PC-3 (cell line): ENCODE data around the gene SP7.

Experiments used
- EZH2 ChIP-seq: fragments of 300-600 bp; sonication (generic); IDR thresholded peaks from one replicate; pipeline ENCODE4 v1.6.1; 2017; ENCODE audit warnings: antibody characterized with exemption, mild to moderate bottlenecking, low read length; ENCODE audit not compliant: unreplicated experiment
- TF ChIP-seq, protein P1 (sequence below): fragments of 300-600 bp; sonication (generic); conservative IDR thresholded peaks from 2 replicates; pipeline ENCODE4 v1.5.1; 2017; ENCODE audit warnings: antibody characterized with exemption, low read depth, mild to moderate bottlenecking, low read length

DNA sequence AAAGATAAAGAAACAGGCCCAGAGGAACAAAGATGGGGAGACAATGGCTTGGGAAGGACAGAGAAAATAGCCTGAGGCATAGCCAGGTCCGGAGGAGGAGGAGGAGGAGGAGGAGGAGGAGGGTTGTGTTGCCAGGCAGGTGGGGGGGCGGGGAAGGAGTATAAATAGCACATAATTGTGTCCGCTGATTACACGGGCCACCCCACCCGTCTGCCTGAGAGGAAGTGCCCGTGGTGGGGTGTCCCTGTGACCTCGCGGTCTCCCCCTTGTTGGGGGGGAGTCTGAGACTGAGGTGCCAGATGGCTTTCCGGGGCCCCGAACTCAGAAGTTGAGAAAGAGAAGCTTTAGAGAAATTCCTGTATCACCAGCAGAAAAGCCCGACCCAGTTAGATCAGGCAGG is 1.9 kb upstream of the SP7 start:
- TF ChIP-seq EZH2 = no peak
- TF ChIP-seq, protein P1, sequence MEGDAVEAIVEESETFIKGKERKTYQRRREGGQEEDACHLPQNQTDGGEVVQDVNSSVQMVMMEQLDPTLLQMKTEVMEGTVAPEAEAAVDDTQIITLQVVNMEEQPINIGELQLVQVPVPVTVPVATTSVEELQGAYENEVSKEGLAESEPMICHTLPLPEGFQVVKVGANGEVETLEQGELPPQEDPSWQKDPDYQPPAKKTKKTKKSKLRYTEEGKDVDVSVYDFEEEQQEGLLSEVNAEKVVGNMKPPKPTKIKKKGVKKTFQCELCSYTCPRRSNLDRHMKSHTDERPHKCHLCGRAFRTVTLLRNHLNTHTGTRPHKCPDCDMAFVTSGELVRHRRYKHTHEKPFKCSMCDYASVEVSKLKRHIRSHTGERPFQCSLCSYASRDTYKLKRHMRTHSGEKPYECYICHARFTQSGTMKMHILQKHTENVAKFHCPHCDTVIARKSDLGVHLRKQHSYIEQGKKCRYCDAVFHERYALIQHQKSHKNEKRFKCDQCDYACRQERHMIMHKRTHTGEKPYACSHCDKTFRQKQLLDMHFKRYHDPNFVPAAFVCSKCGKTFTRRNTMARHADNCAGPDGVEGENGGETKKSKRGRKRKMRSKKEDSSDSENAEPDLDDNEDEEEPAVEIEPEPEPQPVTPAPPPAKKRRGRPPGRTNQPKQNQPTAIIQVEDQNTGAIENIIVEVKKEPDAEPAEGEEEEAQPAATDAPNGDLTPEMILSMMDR = no peak
